ENCODE measurements around the gene ARPC1B.
"Not testable (repeated sequence)": the region's sequence is repeated elsewhere in the genome, so short reads cannot be mapped to it uniquely, and the experiment has no call there.

ARPC1B gene

DNA sequence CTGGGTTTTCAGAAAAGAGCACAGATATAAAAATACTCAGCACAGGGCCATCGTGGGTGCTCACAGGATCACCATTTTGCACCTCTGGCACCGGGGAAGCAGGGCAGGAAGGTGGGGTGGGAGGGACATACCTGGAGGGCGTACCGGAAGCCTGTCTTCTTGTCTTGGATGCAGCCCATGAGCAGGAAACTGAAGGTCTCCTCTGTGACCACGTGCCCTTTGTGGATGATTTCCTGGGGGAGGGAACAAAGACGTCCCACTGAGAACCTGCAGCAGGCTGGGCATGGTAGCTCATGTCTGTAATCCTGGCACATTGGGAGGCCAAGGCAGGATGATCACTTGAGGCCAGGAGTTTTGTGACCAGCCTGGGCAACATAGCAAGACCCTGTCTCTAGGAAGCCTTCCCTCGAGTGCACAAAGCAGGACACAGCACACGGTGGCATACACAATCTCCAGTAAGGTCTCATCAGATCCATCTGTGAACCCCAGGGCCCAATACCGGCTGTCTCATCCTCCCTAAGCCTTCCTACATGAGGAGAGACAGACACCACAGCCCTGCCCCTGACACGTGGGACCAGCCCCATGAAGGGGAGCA is 54.5 kb downstream of the ARPC1B start:
- no peaks in the 10 kb centered on the region for H3K27me3 ChIP-seq (ENCODE audit: insufficient read depth, poor library complexity, severe bottlenecking)
- H3K4me3 ChIP-seq (ENCODE audit: severe bottlenecking): no peak overlapping the region
- DNase-seq (ENCODE audit: low spot score): no peak
- ATAC-seq (ENCODE audit: low read depth): no peak
- H3K36me3 ChIP-seq (ENCODE audit: low read depth): peaks cover 61% of the 10 kb centered on the region
- H3K27ac ChIP-seq (ENCODE audit: poor library complexity, severe bottlenecking): no peak overlapping the region
- no peaks in the 10 kb centered on the region for H3K9me3 ChIP-seq (ENCODE audit: severe bottlenecking)
- TF ChIP-seq, protein P1, sequence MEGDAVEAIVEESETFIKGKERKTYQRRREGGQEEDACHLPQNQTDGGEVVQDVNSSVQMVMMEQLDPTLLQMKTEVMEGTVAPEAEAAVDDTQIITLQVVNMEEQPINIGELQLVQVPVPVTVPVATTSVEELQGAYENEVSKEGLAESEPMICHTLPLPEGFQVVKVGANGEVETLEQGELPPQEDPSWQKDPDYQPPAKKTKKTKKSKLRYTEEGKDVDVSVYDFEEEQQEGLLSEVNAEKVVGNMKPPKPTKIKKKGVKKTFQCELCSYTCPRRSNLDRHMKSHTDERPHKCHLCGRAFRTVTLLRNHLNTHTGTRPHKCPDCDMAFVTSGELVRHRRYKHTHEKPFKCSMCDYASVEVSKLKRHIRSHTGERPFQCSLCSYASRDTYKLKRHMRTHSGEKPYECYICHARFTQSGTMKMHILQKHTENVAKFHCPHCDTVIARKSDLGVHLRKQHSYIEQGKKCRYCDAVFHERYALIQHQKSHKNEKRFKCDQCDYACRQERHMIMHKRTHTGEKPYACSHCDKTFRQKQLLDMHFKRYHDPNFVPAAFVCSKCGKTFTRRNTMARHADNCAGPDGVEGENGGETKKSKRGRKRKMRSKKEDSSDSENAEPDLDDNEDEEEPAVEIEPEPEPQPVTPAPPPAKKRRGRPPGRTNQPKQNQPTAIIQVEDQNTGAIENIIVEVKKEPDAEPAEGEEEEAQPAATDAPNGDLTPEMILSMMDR (IDR thresholded peaks at IDR 0.05; ENCODE audit: poor library complexity, severe bottlenecking): no peak
- peaks cover 6% of the 10 kb centered on the region for H3K4me1 ChIP-seq (ENCODE audit: insufficient read depth, poor library complexity, severe bottlenecking)

GRCh38 chr7:99429756-99430155 is 55.2 kb downstream of the ARPC1B start:
- Histone ChIP-seq H3K4me3 (ENCODE audit: severe bottlenecking) (no peak overlapping the region), H3K27me3 (ENCODE audit: insufficient read depth, poor library complexity, severe bottlenecking) (no peaks in the 10 kb centered on the region), H3K36me3 (ENCODE audit: low read depth) (peaks cover 62% of the 10 kb centered on the region), H3K9me3 (ENCODE audit: severe bottlenecking) (no peaks in the 10 kb centered on the region), H3K27ac (ENCODE audit: poor library complexity, severe bottlenecking) (no peak overlapping the region), H3K4me1 (ENCODE audit: insufficient read depth, poor library complexity, severe bottlenecking) (peaks cover 6% of the 10 kb centered on the region)
- TF ChIP-seq, protein P1 (IDR thresholded peaks at IDR 0.05; ENCODE audit: poor library complexity, severe bottlenecking): no peak
- ATAC-seq (ENCODE audit: low read depth): peak; percentile 28; the same call in 1 of the 3 replicates
- DNase-seq (ENCODE audit: low spot score): no peak

DNA sequence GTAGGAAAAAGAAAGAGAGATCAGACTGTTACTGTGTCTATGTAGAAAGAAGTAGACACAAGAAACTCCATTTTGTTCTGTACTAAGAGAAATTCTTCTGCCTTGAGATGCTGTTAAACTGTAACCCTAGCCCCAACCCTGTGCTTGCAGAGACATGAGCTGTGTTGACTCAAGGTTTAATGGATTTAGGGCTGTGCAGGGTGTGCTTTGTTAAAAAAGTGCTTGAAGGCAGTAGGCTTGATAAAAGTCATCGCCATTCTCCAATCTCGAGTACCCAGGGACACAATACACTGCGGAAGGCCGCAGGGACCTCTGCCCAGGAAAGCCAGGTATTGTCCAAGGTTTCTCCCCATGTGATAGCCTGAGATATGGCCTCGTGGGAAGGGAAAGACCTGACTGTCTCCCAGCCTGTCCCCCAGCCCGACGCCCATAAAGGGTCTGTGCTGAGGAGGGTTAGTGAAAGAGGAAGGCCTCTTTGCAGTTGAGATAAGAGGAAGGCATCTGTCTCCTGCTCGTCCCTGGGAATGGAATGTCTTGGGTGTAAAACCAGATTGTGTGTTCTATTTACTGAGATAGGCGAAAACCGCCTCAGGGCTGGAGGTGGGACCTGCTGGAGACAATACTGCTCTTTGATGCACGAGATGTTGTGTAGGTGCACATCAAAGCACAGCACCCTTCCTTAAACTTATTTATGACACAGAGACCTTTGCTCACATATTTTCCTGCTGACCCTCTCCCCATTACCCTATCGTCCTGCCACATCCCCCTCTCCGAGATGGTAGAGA is 57.4 kb downstream of the ARPC1B start:
- not testable (repeated sequence) for H3K4me1 ChIP-seq (ENCODE audit: insufficient read depth, poor library complexity, severe bottlenecking); ATAC-seq (ENCODE audit: low read depth); H3K27me3 ChIP-seq (ENCODE audit: insufficient read depth, poor library complexity, severe bottlenecking); H3K4me3 ChIP-seq (ENCODE audit: severe bottlenecking); DNase-seq (ENCODE audit: low spot score); H3K9me3 ChIP-seq (ENCODE audit: severe bottlenecking)
- Histone ChIP-seq H3K36me3 (ENCODE audit: low read depth) (peaks cover 60% of the 10 kb centered on the region), H3K27ac (ENCODE audit: poor library complexity, severe bottlenecking) (peak overlapping the region; percentile 29)

GRCh38 chr7:99433158-99433557 is 58.6 kb downstream of the ARPC1B start:
- TF ChIP-seq, protein P1 (IDR thresholded peaks at IDR 0.05; ENCODE audit: poor library complexity, severe bottlenecking): no peak
- Histone ChIP-seq H3K36me3 (ENCODE audit: low read depth) (peaks cover 60% of the 10 kb centered on the region), H3K27ac (ENCODE audit: poor library complexity, severe bottlenecking) (no peak overlapping the region), H3K4me1 (ENCODE audit: insufficient read depth, poor library complexity, severe bottlenecking) (peaks cover 6% of the 10 kb centered on the region), H3K4me3 (ENCODE audit: severe bottlenecking) (no peak overlapping the region), H3K27me3 (ENCODE audit: insufficient read depth, poor library complexity, severe bottlenecking) (no peaks in the 10 kb centered on the region), H3K9me3 (ENCODE audit: severe bottlenecking) (no peaks in the 10 kb centered on the region)
- ATAC-seq (ENCODE audit: low read depth) (no peak), DNase-seq (ENCODE audit: low spot score) (no peak)

DNA sequence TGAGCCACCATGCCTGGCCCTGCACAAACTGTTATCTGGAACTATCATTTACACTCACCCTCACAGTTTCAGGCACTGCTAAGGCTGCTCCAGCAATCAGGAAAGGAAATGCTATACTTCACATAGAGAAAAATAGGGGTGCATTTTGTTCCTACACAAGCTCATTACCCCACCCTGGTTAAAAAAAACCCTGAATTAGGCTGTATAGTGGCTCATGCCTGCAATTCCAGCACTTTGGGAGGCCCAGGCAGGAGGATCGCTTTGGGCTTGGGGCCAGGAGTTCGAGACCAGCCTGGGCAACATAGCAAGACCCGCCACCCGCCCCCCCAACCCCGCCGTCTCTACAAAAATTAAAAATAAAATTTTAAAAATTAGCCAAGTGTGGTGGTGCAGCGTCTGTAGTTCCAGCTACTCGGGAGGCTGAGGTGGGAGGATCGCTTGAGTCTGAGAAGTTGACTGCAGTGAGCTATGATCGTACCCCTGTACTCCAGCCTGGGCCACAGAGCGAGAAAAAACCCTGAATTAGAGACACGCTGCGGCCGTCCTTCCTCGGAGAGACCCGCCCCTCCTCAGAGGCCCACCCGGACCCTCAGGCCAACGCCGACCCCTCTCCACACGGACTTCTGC is 63.5 kb downstream of the ARPC1B start:
- peaks cover 5% of the 10 kb centered on the region for H3K4me1 ChIP-seq (ENCODE audit: insufficient read depth, poor library complexity, severe bottlenecking)
- H3K27me3 ChIP-seq (ENCODE audit: insufficient read depth, poor library complexity, severe bottlenecking): no peaks in the 10 kb centered on the region
- DNase-seq (ENCODE audit: low spot score): no peak
- TF ChIP-seq, protein P1 (IDR thresholded peaks at IDR 0.05; ENCODE audit: poor library complexity, severe bottlenecking): no peak
- H3K36me3 ChIP-seq (ENCODE audit: low read depth): peaks cover 44% of the 10 kb centered on the region
- no peak for ATAC-seq (ENCODE audit: low read depth)
- H3K27ac ChIP-seq (ENCODE audit: poor library complexity, severe bottlenecking): peak overlapping the region; percentile 62
- peak overlapping the region; percentile 87 for H3K4me3 ChIP-seq (ENCODE audit: severe bottlenecking)
- no peaks in the 10 kb centered on the region for H3K9me3 ChIP-seq (ENCODE audit: severe bottlenecking)

Data from RWPE2 (cell line).